K562 (cell line): ENCODE measurements around the gene LRRC59. TPM values are rescaled to one million over a fixed set of nuclear protein-coding genes. Genes with fewer than 3 reads are reported as not detected.
A peak's percentile ranks its signal among the peaks of the same experiment; 100 is the strongest.

Source experiments
- ARID2 ChIP-seq: fragments of 450-650 bp; IDR thresholded peaks from 2 replicates; pipeline ENCODE4 v1.6.1; 2017; ENCODE audit warnings: antibody characterized with exemption, mild to moderate bottlenecking
- CXXC5 ChIP-seq: fragments of 250-450 bp; sonication (Bioruptor Pico); IDR thresholded peaks from 2 replicates; pipeline ENCODE4 v1.8.0; 2022; ENCODE audit warnings: inconsistent platforms, mild to moderate bottlenecking, moderate library complexity
- DPF2 ChIP-seq: fragments of 450-650 bp; IDR thresholded peaks from 2 replicates; pipeline ENCODE4 v1.6.1; 2016
- ELF1 ChIP-seq: fragments of 200-800 bp; sonication (Bioruptor generic); IDR thresholded peaks from 2 replicates; pipeline ENCODE4 v1.6.1; 2016; ENCODE audit warnings: missing genetic modification characterization, missing compliant biosample characterization
- HCFC1 ChIP-seq: IDR thresholded peaks from 2 replicates; pipeline ENCODE4 v1.6.1; 2012; ENCODE audit warnings: low read depth, low read length, improper control_type of control experiment
- L3MBTL2 ChIP-seq: fragments of 450-650 bp; IDR thresholded peaks from 2 replicates; pipeline ENCODE4 v1.6.1; 2016; ENCODE audit warnings: mild to moderate bottlenecking, moderate library complexity
- MCM2 ChIP-seq: fragments of 450-650 bp; IDR thresholded peaks from 2 replicates; pipeline ENCODE4 v1.6.1; 2017; ENCODE audit warnings: low read depth, mild to moderate bottlenecking
- NR1H2 ChIP-seq: sonication (generic); formaldehyde crosslinking; IDR thresholded peaks from 2 replicates; pipeline ENCODE4 v1.4.0; 2020; ENCODE audit warnings: mild to moderate bottlenecking, missing genetic modification reagents
- POLR2B ChIP-seq: fragments of 450-650 bp; IDR thresholded peaks from 2 replicates; pipeline ENCODE4 v1.6.1; 2018; ENCODE audit warnings: low read depth; ENCODE audit not compliant: partially characterized antibody
- PTTG1 ChIP-seq: fragments of 450-650 bp; IDR thresholded peaks from 2 replicates; pipeline ENCODE4 v1.6.1; 2016; ENCODE audit warnings: low read depth, mild to moderate bottlenecking, missing genetic modification characterization, missing compliant biosample characterization
- RB1 ChIP-seq: fragments of 450-650 bp; IDR thresholded peaks from 2 replicates; pipeline ENCODE4 v1.6.1; 2017; ENCODE audit warnings: low read depth, mild to moderate bottlenecking
- RBFOX2 ChIP-seq: fragments of 200-400 bp; formaldehyde crosslinking; IDR thresholded peaks from 2 replicates; pipeline ENCODE4 v1.6.1; 2017; ENCODE audit warnings: low read depth, mild to moderate bottlenecking, low read length, moderate library complexity
- TAF1 ChIP-seq: IDR thresholded peaks from 2 replicates; pipeline ENCODE4 v1.6.1; 2011; ENCODE audit warnings: mild to moderate bottlenecking, low read length, moderate library complexity; ENCODE audit not compliant: insufficient read depth, control insufficient read depth, severe bottlenecking; ENCODE audit errors: extremely low read depth
- TBP ChIP-seq: optimal IDR thresholded peaks from 2 replicates; pipeline ENCODE3; 2011; ENCODE audit warnings: low read depth, low read length, improper control_type of control experiment
- polyA plus RNA-seq, 8 experiments: library from polyadenylated mRNA; depleted of rRNA in 4 of 8; stranded (reverse) in 5 of 8; unstranded in 3 of 8; fragments of >200 nt; fragmentation: Nextera tagmentation in 2 of 8; fragmentation: Illumina TruSeq in 1 of 8; extraction: Ambion mirVana in 2 of 8; extraction: Trizol in 1 of 8; gene quantifications; 2 replicates each; pipeline versions ENCODE4 v1.2.1 to v1.2.3, GENCODE V29; 2011 to 2014; ENCODE audit warnings: inconsistent platforms in 1 of 8, missing spikeins in 1 of 8
- total RNA-seq, 7 experiments: library from RNA; depleted of rRNA in 6 of 7; stranded (reverse); fragments of >200 nt in 6 of 7; fragmentation: Illumina TruSeq in 2 of 7; extraction: Trizol in 2 of 7; gene quantifications; 2 replicates each; pipeline versions ENCODE4 v1.2.1 to v1.2.3, GENCODE V29; 2011 to 2021; ENCODE audit warnings: low replicate concordance in 1 of 7
- TF ChIP-seq, protein P1 (sequence below): fragments of 250-450 bp; sonication (Bioruptor Pico); IDR thresholded peaks from 2 replicates; pipeline ENCODE4 v1.8.0; 2021; ENCODE audit warnings: moderate library complexity, mild to moderate bottlenecking, inconsistent platforms
- TF ChIP-seq, protein P2 (sequence below), 2 experiments: fragments of 450-650 bp; conservative IDR thresholded peaks; 2 replicates each; pipeline ENCODE4 v1.6.1; 2017; ENCODE audit warnings: mild to moderate bottlenecking in 2 of 2, moderate library complexity in 2 of 2
- TF ChIP-seq, protein P3 (sequence below): fragments of 200-800 bp; sonication (Bioruptor generic); IDR thresholded peaks from 2 replicates; pipeline ENCODE4 v1.6.1; 2017; ENCODE audit warnings: missing genetic modification characterization, missing compliant biosample characterization
- TF ChIP-seq, protein P4 (sequence below): sonication (generic); formaldehyde crosslinking; IDR thresholded peaks from 2 replicates; pipeline ENCODE4 v1.8.0; 2022; ENCODE audit warnings: mild to moderate bottlenecking, missing genetic modification reagents

The LRRC59 gene
- total and polyA plus RNA-seq, 9 of the 15 experiments (the other 6 are each of a cell fraction or from before 2014, with no cell fraction given): 27.8 to 244 (median 154) TPM

DNA sequence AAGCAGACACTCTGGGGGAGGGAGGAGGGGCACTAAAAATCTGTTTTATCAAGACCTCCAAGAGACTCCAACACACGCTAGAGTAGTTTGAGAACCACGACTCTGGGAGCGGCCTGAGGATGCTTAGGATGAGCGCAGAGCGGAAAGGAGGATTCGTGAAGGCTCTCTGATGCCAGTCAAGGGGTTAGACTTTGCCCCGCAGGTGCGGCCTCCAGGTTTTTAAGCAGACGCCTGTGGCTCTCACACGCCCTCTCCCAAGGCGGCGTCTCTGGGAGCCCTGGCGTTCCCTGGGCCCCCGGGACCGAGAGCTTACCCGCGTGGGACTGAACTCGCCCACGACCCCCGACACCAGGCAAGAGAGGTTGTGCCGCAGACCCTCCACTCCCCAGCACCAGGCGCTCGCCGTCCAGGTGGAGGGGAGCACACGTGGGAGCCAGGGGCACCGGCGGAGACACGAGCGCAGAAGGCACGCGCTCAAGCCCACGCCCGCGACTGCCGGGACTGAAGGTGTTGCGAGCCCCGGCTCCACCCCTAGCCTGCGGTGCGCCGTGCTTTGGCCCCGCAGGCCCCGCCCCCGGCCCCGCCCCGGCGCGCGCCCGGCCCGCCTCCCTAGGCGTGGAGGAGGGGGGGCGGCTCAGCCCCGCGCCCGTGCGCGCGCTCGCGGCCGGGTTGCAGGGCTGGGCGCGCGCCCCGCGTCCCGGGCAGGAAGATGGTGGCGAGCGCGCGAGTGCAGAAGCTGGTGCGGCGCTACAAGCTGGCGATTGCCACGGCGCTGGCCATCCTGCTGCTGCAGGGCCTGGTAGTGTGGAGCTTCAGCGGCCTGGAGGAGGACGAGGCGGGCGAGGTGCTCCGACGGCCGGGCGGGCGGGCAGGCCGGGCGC lies 51.7 kb downstream of the LRRC59 start, which contains the start of gene XYLT2 (continued):
- TF ChIP-seq NR1H2: peak; percentile 56; the same call in 1 of the 2 replicates
- TF ChIP-seq ELF1 (tag): no peak
- 0 out of 2 replicates have a peak, but pooled peaks have one; percentile 33 for TF ChIP-seq HCFC1
- TF ChIP-seq RB1: peak; percentile 75
- TF ChIP-seq L3MBTL2: peak; percentile 93
- TF ChIP-seq CXXC5 (CRISPR knock-in tag): peak; percentile 78
- TF ChIP-seq, protein P1, sequence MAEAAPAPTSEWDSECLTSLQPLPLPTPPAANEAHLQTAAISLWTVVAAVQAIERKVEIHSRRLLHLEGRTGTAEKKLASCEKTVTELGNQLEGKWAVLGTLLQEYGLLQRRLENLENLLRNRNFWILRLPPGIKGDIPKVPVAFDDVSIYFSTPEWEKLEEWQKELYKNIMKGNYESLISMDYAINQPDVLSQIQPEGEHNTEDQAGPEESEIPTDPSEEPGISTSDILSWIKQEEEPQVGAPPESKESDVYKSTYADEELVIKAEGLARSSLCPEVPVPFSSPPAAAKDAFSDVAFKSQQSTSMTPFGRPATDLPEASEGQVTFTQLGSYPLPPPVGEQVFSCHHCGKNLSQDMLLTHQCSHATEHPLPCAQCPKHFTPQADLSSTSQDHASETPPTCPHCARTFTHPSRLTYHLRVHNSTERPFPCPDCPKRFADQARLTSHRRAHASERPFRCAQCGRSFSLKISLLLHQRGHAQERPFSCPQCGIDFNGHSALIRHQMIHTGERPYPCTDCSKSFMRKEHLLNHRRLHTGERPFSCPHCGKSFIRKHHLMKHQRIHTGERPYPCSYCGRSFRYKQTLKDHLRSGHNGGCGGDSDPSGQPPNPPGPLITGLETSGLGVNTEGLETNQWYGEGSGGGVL (CRISPR knock-in tag): no peak
- TF ChIP-seq, protein P2, sequence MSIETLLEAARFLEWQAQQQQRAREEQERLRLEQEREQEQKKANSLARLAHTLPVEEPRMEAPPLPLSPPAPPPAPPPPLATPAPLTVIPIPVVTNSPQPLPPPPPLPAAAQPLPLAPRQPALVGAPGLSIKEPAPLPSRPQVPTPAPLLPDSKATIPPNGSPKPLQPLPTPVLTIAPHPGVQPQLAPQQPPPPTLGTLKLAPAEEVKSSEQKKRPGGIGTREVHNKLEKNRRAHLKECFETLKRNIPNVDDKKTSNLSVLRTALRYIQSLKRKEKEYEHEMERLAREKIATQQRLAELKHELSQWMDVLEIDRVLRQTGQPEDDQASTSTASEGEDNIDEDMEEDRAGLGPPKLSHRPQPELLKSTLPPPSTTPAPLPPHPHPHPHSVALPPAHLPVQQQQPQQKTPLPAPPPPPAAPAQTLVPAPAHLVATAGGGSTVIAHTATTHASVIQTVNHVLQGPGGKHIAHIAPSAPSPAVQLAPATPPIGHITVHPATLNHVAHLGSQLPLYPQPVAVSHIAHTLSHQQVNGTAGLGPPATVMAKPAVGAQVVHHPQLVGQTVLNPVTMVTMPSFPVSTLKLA (conservative IDR thresholded peaks at IDR 0.05): peak; percentile 56 to 76; a peak in 3 of 4 replicates
- TF ChIP-seq RBFOX2: peak; percentile 82
- TF ChIP-seq POLR2B: peak; percentile 34
- TF ChIP-seq ARID2: no peak
- TF ChIP-seq PTTG1 (tag): no peak
- TF ChIP-seq DPF2: 0 out of 2 replicates have a peak, but pooled peaks have one; percentile 28
- TF ChIP-seq MCM2: no peak
- peak; percentile 41 for TF ChIP-seq TBP
- TF ChIP-seq TAF1: peak; percentile 55
- TF ChIP-seq, protein P3, sequence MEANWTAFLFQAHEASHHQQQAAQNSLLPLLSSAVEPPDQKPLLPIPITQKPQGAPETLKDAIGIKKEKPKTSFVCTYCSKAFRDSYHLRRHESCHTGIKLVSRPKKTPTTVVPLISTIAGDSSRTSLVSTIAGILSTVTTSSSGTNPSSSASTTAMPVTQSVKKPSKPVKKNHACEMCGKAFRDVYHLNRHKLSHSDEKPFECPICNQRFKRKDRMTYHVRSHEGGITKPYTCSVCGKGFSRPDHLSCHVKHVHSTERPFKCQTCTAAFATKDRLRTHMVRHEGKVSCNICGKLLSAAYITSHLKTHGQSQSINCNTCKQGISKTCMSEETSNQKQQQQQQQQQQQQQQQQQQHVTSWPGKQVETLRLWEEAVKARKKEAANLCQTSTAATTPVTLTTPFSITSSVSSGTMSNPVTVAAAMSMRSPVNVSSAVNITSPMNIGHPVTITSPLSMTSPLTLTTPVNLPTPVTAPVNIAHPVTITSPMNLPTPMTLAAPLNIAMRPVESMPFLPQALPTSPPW (CRISPR knock-in tag): peak; percentile 94
- TF ChIP-seq, protein P4, sequence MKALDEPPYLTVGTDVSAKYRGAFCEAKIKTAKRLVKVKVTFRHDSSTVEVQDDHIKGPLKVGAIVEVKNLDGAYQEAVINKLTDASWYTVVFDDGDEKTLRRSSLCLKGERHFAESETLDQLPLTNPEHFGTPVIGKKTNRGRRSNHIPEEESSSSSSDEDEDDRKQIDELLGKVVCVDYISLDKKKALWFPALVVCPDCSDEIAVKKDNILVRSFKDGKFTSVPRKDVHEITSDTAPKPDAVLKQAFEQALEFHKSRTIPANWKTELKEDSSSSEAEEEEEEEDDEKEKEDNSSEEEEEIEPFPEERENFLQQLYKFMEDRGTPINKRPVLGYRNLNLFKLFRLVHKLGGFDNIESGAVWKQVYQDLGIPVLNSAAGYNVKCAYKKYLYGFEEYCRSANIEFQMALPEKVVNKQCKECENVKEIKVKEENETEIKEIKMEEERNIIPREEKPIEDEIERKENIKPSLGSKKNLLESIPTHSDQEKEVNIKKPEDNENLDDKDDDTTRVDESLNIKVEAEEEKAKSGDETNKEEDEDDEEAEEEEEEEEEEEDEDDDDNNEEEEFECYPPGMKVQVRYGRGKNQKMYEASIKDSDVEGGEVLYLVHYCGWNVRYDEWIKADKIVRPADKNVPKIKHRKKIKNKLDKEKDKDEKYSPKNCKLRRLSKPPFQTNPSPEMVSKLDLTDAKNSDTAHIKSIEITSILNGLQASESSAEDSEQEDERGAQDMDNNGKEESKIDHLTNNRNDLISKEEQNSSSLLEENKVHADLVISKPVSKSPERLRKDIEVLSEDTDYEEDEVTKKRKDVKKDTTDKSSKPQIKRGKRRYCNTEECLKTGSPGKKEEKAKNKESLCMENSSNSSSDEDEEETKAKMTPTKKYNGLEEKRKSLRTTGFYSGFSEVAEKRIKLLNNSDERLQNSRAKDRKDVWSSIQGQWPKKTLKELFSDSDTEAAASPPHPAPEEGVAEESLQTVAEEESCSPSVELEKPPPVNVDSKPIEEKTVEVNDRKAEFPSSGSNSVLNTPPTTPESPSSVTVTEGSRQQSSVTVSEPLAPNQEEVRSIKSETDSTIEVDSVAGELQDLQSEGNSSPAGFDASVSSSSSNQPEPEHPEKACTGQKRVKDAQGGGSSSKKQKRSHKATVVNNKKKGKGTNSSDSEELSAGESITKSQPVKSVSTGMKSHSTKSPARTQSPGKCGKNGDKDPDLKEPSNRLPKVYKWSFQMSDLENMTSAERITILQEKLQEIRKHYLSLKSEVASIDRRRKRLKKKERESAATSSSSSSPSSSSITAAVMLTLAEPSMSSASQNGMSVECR (CRISPR knock-in tag): peak; percentile 52; the same call in 1 of the 2 replicates
